ENCODE data around the gene ADD1.

ADD1 gene

DNA sequence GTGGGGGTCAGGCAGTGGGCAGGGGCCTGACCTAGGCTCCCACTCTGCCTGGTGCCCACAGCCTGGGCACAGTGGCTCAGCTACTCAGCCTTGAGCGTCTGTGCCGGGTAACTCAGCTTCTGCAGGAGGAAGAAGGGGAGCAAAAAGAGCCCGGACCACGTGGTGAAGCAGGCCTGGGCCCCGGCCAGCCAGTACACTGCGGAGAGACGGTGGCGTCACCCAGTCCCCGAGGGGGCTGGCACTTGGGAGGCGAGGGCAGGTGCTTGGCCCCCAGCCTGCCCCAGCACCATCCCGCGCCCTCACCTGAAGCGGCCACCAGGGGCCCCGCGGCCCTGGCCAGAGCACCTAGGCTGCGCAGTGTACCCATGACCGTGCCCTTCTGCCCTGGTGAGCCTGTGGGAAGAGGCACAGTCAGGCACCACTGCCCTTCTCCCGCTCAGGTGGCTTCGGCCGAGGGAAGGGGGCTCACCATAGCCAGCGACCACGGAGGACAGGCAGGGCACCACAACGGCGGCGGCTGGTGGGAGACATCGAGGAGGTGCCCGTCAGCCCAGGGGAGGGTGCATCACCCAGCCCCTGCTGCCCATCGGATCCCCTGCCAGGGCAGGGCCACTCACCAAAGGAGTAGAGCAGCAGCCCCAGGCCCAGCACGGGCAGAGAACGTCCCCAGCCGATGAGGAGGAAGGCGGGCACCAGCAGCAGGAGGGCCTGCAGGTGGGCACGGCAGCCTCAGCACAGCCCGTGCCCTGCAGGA is 87.3 kb downstream of the ADD1 start:
- Histone ChIP-seq H3K27ac (ENCODE audit: insufficient read depth, low read depth, low read length, poor library complexity, severe bottlenecking) (no peak overlapping the region), H3K36me3 (ENCODE audit: control insufficient read depth, insufficient read depth, low read length) (peaks cover 23% of the 10 kb centered on the region), H3K4me1 (ENCODE audit: control insufficient read depth, insufficient read depth, low read length) (peaks cover 16% of the 10 kb centered on the region), H3K27me3 (ENCODE audit: control insufficient read depth, insufficient read depth, low read length, poor library complexity, severe bottlenecking) (no peaks in the 10 kb centered on the region), H3K4me3 (ENCODE audit: insufficient read depth, low read depth, low read length) (no peak overlapping the region), H3K9me3 (ENCODE audit: control insufficient read depth, low read length) (no peaks in the 10 kb centered on the region)
- 95% methylated on average over 34 of the region's 34 CpGs for WGBS, 2 experiments

DNA sequence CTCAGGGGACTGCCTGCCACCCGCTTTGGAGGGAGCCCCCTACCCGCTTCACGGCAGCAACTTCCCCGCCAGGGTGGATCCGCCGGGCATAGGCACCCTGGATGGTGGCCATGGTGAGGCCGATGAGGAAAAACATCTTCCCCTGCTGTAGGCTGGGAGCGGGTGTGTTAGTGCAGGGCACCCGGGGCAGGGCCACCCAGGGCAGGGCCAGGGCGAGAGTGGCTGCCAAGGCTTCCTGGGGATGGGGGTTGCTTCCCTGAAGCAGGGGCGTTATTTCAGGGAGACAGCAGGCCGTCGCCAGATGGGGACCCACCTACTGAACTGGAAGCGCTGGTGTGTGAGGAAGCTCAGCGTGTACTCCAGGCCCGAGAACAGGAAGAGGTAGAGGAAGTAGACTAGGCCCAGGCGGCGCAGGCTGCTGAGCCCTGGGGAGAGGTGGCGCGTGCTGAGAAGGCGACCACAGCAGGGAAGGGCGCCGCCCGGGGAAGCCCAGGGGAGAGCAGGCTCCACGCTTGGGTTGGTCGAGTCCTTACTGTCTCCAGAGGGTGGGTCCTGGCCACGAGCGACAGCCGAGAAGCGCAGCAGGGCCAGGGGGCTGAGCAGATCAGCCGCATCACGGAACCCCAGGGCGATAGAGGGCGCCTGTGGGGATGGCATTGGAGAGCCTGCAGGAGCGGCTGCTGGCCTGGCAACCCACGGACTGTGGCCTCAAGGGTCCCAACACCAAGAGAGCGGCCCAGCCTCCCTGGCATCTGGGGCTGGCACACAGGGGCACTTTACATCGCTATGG is 88.1 kb downstream of the ADD1 start:
- H3K27me3 ChIP-seq (ENCODE audit: control insufficient read depth, insufficient read depth, low read length, poor library complexity, severe bottlenecking): no peaks in the 10 kb centered on the region
- WGBS, 2 experiments: 92 to 93% methylated on average over 38 of the region's 38 CpGs

DNA sequence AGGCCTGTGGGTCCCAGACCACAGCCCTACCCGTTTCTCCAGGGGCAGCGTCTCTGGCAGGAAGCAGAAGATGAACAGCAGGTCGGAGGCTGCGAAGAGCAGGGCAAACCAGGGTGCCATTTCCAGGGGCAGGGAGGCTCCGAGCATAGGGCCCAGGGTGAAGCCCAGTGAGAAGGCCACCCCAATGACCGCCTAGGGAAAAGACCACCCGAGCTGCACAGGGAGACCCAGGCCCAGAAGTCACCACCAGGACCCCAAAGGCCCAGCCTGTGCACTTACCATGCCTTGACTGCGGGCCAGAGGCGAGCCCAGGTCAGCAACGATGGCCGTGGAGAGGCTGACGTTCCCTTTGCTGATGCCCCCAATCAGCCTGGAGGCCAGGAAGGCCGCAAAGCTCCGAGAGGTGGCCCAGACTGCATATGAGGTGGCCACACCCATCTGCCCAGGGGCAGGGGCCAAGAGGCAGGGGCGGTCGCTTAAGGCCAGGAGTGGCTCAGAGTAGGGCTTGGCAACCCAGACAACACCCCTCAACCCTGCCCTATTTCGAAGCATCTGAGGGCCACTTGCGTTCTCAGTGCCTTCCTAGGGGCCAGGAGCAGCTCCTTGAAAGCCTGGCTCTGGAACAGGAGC is 88.8 kb downstream of the ADD1 start:
- 92 to 94% methylated on average over 18 of the region's 18 CpGs for WGBS, 2 experiments
- H3K36me3 ChIP-seq (ENCODE audit: control insufficient read depth, insufficient read depth, low read length): peaks cover 22% of the 10 kb centered on the region
- no peak overlapping the region for H3K27ac ChIP-seq (ENCODE audit: insufficient read depth, low read depth, low read length, poor library complexity, severe bottlenecking)

More for the DNA sequence above, 88.1 kb downstream of the ADD1 start:
- H3K4me1 ChIP-seq (ENCODE audit: control insufficient read depth, insufficient read depth, low read length): peaks cover 19% of the 10 kb centered on the region
- no peak overlapping the region for H3K4me3 ChIP-seq (ENCODE audit: insufficient read depth, low read depth, low read length)
- H3K27ac ChIP-seq (ENCODE audit: insufficient read depth, low read depth, low read length, poor library complexity, severe bottlenecking): no peak overlapping the region
- H3K36me3 ChIP-seq (ENCODE audit: control insufficient read depth, insufficient read depth, low read length): peaks cover 16% of the 10 kb centered on the region
- H3K9me3 ChIP-seq (ENCODE audit: control insufficient read depth, low read length): no peaks in the 10 kb centered on the region

DNA sequence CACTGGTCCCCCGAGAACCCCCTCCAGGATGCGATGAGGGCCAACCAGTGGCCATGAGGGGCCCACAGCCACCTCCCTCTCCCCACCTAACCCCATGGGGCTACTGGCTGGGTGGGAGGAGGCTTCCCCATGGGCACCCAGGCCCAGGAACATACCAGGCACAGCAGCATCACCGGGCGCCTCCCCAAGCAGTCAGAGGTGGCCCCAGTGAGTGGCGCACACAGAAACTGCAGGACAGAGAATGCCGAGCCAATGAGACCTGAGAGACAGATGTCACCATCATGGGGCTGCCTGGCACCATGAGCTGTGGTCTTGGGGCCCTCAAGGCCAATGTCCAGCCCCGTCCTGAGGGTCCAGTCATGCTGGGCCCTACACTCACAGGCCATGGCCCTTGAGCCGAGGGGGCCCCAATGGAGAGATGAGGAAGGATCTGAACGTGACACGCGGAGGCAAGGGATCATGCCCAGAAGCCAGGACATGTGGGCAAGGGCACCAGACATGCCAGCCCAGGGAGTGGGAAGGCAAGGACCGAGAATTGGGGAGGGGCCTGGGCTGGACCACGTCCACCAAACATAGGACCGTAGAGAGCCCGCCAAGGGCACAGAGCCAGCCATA is 89.4 kb downstream of the ADD1 start:
- Histone ChIP-seq H3K36me3 (ENCODE audit: control insufficient read depth, insufficient read depth, low read length) (peaks cover 19% of the 10 kb centered on the region), H3K4me1 (ENCODE audit: control insufficient read depth, insufficient read depth, low read length) (peaks cover 19% of the 10 kb centered on the region), H3K9me3 (ENCODE audit: control insufficient read depth, low read length) (no peaks in the 10 kb centered on the region), H3K27me3 (ENCODE audit: control insufficient read depth, insufficient read depth, low read length, poor library complexity, severe bottlenecking) (no peaks in the 10 kb centered on the region), H3K27ac (ENCODE audit: insufficient read depth, low read depth, low read length, poor library complexity, severe bottlenecking) (no peak overlapping the region), H3K4me3 (ENCODE audit: insufficient read depth, low read depth, low read length) (peak overlapping the region; percentile 53)
- 94% methylated on average over 15 of the region's 15 CpGs for WGBS, 2 experiments

More for the DNA sequence above, 88.8 kb downstream of the ADD1 start:
- H3K9me3 ChIP-seq (ENCODE audit: control insufficient read depth, low read length): no peaks in the 10 kb centered on the region
- no peak overlapping the region for H3K4me3 ChIP-seq (ENCODE audit: insufficient read depth, low read depth, low read length)
- H3K27me3 ChIP-seq (ENCODE audit: control insufficient read depth, insufficient read depth, low read length, poor library complexity, severe bottlenecking): no peaks in the 10 kb centered on the region
- H3K4me1 ChIP-seq (ENCODE audit: control insufficient read depth, insufficient read depth, low read length): peaks cover 19% of the 10 kb centered on the region

GRCh38 chr4:2933566-2934076 is 90.0 kb downstream of the ADD1 start:
- peaks cover 15% of the 10 kb centered on the region for H3K36me3 ChIP-seq (ENCODE audit: control insufficient read depth, insufficient read depth, low read length)
- H3K27ac ChIP-seq (ENCODE audit: insufficient read depth, low read depth, low read length, poor library complexity, severe bottlenecking): no peak overlapping the region
- H3K9me3 ChIP-seq (ENCODE audit: control insufficient read depth, low read length): no peaks in the 10 kb centered on the region
- 47 to 51% methylated on average over 31 of the region's 31 CpGs for WGBS, 2 experiments
- peaks cover 19% of the 10 kb centered on the region for H3K4me1 ChIP-seq (ENCODE audit: control insufficient read depth, insufficient read depth, low read length)
- H3K27me3 ChIP-seq (ENCODE audit: control insufficient read depth, insufficient read depth, low read length, poor library complexity, severe bottlenecking): no peaks in the 10 kb centered on the region
- peak overlapping the region; percentile 53 for H3K4me3 ChIP-seq (ENCODE audit: insufficient read depth, low read depth, low read length)

DNA sequence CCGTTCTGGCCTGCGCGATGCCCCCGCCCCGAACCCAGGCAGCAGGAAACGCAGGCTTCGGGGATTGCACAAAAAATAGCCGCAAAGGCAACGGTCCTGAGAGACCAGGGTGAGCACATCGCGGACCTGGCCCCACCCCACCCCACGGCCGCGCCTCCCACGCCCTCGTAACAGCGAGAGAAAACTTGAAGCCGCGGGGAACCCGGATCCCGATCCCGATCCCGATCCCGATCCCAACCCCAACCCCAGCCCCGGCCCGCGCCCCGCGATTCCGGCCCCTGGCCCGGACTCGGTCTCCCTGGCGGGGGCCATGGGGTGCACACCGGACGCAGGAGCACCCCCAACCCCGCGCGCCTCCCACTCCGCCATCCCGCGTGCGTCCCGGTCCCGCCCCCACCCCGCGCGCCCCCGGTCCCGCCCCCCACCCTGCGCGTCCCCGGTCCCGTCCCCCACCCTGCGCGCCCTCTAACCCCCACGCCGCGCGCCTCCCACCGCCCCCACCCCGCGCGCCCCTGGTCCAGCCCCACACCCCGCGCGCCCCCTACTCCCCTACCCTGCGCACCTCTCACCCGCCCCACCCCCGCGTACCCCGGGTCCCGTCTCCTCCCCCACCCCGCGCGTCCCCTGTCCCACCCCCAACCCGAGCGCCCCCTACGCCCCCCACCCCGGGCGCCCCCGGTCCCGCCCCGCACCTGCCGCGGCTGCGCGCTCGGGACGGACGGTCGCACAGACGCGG is 90.6 kb downstream of the ADD1 start:
- WGBS, 2 experiments: 1% methylated on average over 59 to 68 of the region's 93 CpGs
- no peaks in the 10 kb centered on the region for H3K27me3 ChIP-seq (ENCODE audit: control insufficient read depth, insufficient read depth, low read length, poor library complexity, severe bottlenecking)
- H3K4me1 ChIP-seq (ENCODE audit: control insufficient read depth, insufficient read depth, low read length): peaks cover 19% of the 10 kb centered on the region
- no peaks in the 10 kb centered on the region for H3K9me3 ChIP-seq (ENCODE audit: control insufficient read depth, low read length)
- no peak overlapping the region for H3K27ac ChIP-seq (ENCODE audit: insufficient read depth, low read depth, low read length, poor library complexity, severe bottlenecking)
- H3K4me3 ChIP-seq (ENCODE audit: insufficient read depth, low read depth, low read length): peak overlapping the region; percentile 97
- peaks cover 19% of the 10 kb centered on the region for H3K36me3 ChIP-seq (ENCODE audit: control insufficient read depth, insufficient read depth, low read length)

DNA sequence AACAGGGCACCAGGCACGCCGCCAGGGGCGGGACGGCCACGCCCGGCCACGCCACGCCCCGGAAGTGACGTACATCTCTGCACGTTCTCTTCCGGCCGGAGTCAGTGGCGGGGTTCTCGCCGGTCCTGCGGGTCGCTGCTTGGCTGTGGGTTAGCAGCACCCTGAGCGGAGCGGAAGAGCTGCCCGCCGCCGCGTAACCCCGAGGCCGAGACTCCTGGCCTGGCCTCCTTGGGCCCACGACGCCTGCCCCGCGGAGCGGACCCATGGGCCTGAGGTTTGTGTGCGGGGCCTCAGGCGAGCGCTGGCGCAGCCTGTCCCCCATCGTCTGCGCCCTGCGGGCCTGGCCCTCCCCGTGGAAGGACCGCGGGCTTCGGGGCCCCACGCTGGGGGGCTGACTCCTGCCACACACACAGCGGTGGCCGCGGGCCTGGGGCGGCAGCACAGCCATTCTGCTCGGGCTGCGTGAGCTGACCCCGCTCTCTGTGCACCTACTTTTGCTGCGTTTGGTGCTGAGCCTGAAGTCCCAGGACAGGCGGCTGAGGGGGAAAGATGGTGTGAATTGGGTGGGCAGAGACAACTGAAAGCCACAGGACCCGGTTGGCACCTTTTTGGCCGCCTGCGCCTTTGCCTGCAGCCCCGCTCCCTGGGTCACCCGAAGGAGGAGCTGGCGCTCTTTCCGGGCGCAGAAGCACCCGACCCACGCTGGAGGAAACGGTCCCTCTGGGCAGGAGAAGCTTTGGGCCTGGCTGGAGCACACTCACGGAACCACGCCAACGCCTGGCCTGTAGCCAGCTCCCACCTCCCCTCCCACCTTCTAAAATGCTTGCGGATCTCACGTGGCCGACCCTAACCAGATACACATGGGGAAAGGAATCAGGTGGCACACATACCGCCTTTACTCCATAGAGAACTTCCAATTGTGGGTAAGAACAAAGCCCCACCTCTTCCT is 91.4 kb downstream of the ADD1 start:
- WGBS, 2 experiments: 1 to 2% methylated on average over 70 of the region's 70 CpGs
- H3K27ac ChIP-seq (ENCODE audit: insufficient read depth, low read depth, low read length, poor library complexity, severe bottlenecking): no peak overlapping the region
- H3K9me3 ChIP-seq (ENCODE audit: control insufficient read depth, low read length): no peaks in the 10 kb centered on the region
- peaks cover 27% of the 10 kb centered on the region for H3K36me3 ChIP-seq (ENCODE audit: control insufficient read depth, insufficient read depth, low read length)
- H3K27me3 ChIP-seq (ENCODE audit: control insufficient read depth, insufficient read depth, low read length, poor library complexity, severe bottlenecking): no peaks in the 10 kb centered on the region
- peaks cover 19% of the 10 kb centered on the region for H3K4me1 ChIP-seq (ENCODE audit: control insufficient read depth, insufficient read depth, low read length)
- H3K4me3 ChIP-seq (ENCODE audit: insufficient read depth, low read depth, low read length): peak overlapping the region; percentile 97

DNA sequence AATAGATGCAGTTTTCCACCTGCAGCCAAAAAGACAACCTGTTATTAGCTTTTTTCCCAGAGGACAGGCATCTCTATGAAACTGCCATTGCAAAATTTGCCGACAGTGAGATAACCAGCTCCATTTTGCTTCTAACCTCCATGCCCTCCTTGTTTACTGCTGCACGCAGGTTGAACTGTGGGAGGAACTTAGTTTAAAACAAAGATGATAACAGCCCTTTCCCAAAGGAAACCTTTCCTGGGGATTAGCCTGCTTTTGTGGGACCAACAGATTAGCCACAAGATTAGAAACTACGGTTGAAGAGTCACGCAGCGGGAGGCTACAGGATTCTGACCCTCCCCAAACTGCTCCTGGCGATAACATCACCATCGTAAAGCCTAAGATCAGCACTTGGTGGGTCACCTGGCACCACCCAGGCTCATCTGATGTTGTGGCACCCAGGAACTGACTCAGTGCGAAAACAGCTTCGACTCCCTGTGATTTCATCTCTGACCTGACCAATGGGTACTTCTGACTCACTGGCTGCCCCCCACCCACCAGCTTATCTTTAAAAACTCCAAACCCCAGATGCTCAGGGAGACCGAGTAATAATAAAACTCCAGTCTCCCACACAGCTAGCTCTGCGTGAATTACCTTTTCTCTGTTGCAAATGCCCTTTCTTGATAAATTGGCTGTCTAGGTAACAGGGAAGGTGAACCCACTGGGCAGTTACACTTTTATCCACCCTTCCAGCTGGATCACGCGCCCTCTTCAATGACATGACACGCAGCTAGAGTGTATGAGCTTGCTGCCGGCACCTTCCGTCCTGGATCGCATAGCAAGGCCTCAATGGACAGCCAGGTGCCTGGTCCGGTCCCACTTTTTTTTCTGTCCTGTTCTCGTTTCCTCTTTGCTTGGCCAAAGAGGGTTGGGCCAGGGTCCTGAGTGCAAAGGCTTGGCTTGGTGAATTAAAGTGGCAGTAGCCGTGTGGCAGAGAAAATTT is 92.4 kb downstream of the ADD1 start:
- 88% methylated on average over 20 of the region's 20 CpGs for WGBS, 2 experiments
- H3K27me3 ChIP-seq (ENCODE audit: control insufficient read depth, insufficient read depth, low read length, poor library complexity, severe bottlenecking): no peaks in the 10 kb centered on the region
- no peaks in the 10 kb centered on the region for H3K9me3 ChIP-seq (ENCODE audit: control insufficient read depth, low read length)
- peak overlapping the region; percentile 97 for H3K4me3 ChIP-seq (ENCODE audit: insufficient read depth, low read depth, low read length)
- H3K27ac ChIP-seq (ENCODE audit: insufficient read depth, low read depth, low read length, poor library complexity, severe bottlenecking): no peak overlapping the region
- peaks cover 19% of the 10 kb centered on the region for H3K4me1 ChIP-seq (ENCODE audit: control insufficient read depth, insufficient read depth, low read length)
- peaks cover 33% of the 10 kb centered on the region for H3K36me3 ChIP-seq (ENCODE audit: control insufficient read depth, insufficient read depth, low read length)
